Psoas muscle (tissue), 8 donors: ENCODE results near the gene CFAP20. TPM values are rescaled to one million over a fixed set of nuclear protein-coding genes. Genes with fewer than 3 reads are reported as not detected.

Experiments used
- ATAC-seq, 4 donors: fragments of 200-7000 bp; cut with Tn5 transposase; one replicate each; pipeline ENCODE4 v1.9.1; 2020; ENCODE audit warnings: moderate library complexity in 3 of 4, mild to moderate bottlenecking in 2 of 4
- DNase-seq, 2 donors: peaks; one replicate each; pipeline ENCODE4 v3.0.0-alpha.2; 2020
- H3K27ac ChIP-seq: fragments of 200-600 bp; one replicate; pipeline ENCODE4 v1.8.0; 2022
- H3K27me3 ChIP-seq, 3 donors: fragments of 200-600 bp in 1 of 3; one replicate each; pipeline versions ENCODE4 v1.6.1 to v1.8.0; 2013 to 2022; ENCODE audit warnings: low read length in 2 of 3, mild to moderate bottlenecking in 2 of 3, moderate library complexity in 1 of 3; ENCODE audit not compliant: insufficient read depth in 3 of 3
- H3K36me3 ChIP-seq, 2 donors: fragments of 200-600 bp in 1 of 2; one replicate each; pipeline versions ENCODE4 v1.6.1 to v1.8.0; 2013 to 2022; ENCODE audit warnings: low read depth in 1 of 2, mild to moderate bottlenecking in 1 of 2, moderate library complexity in 1 of 2; ENCODE audit not compliant: insufficient read depth in 1 of 2
- H3K4me1 ChIP-seq: fragments of 200-600 bp; one replicate; pipeline ENCODE4 v1.8.0; 2022
- H3K4me3 ChIP-seq: fragments of 200-600 bp; one replicate; pipeline ENCODE4 v1.8.0; 2022; ENCODE audit warnings: mild to moderate bottlenecking
- H3K9me3 ChIP-seq: fragments of 200-600 bp; one replicate; pipeline ENCODE4 v1.8.0; 2022
- CTCF ChIP-seq: fragments of 200-600 bp; IDR thresholded peaks from one replicate; pipeline ENCODE4 v1.8.0; 2022; ENCODE audit warnings: antibody characterized with exemption
- WGBS, 3 donors: extraction: QIAGEN DNeasy Blood & Tissue Kit; methylation state at CpG; one replicate each; pipeline versions ENCODE4 v1.1.6 to v1.1.7; 2013; 5-methylcytosine and 5-hydroxymethylcytosine counted together
- intact Hi-C, 2 donors: fragments of 100-400 bp; cut with DNase I; formaldehyde crosslinking; loops; one replicate each; pipeline versions ENCODE4 v1.11.0 to v1.14.2; 2022
- long read RNA-seq, 2 donors: library from polyadenylated mRNA; unstranded; transcript quantifications; one replicate each; pipeline ENCODE4 v2.0.0, GENCODE V29; 2021
- polyA plus RNA-seq, 3 donors: library from polyadenylated mRNA; stranded (reverse); fragments of 200-250 nt; gene quantifications; one replicate each; pipeline ENCODE4 v1.2.3, GENCODE V29; 2013
- total RNA-seq, 4 donors: library from RNA; stranded (reverse); fragmentation: NEBNext Ultra II Directional in 2 of 4; extraction: Animal tissue kit (Norgen Biotek cat#: 25700) in 2 of 4; gene quantifications; one replicate each; pipeline versions ENCODE4 v1.2.1 to v1.2.4, GENCODE V29; 2021 to 2023
- donor health status: healthy with polysubstance abuse.
- donor health status: DM: no; HTN: no; CAD: no; lungs with moderate emphysema.
- donor health status: Bipolar disorder and iron deficiency.
- donor health status: healthy.
- donor health status: DM: yes; HTN: yes; CAD: no.
- donor health status: DM: no; HTN: no; CAD: no.
- donor health status: DM: no; HTN: no; CAD: no.
- donor health status: DM: yes; HTN: yes; CAD: no.

The CFAP20 gene
- 10 to 100 TPM in 1 of 4 donors, 1 to 10 TPM in 3; 5.6 to 11.5 (median 8.6) TPM for total RNA-seq
- polyA plus RNA-seq: 10 to 100 TPM in 2 of 3 donors, 1 to 10 TPM in 1; 7.0 to 22.0 (median 15.4) TPM
- long read RNA-seq, donor 1, transcript CFAP20-201 (6 exons, 1,354 nt): major isoform, 9 of 10 reads
- long read RNA-seq, donor 1, partial matches to known transcripts: 0 of 10 reads
- long read RNA-seq, donor 1, other reads (novel, unspliced or antisense): 1 of 10 reads
- long read RNA-seq, donor 2, transcript CFAP20-201 (6 exons, 1,354 nt): major isoform, 9 of 10 reads
- long read RNA-seq, donor 2, partial matches to known transcripts: 0 of 10 reads
- long read RNA-seq, donor 2, other reads (novel, unspliced or antisense): 1 of 10 reads

GRCh38 chr16:58129097-58129936 lies at the start of gene CFAP20:
CFAP20 (minus strand) TSS chr16:58129381; CDS start chr16:58129115, 266 bp downstream.
- Histone ChIP-seq H3K27me3 (no peaks in the 10 kb centered on the region), H3K4me3 (peak within 1 kb of the TSS; percentile 86), H3K9me3 (no peaks in the 10 kb centered on the region), H3K27ac (peak within 1 kb of the TSS; percentile 86), H3K36me3 (no peaks in the 10 kb centered on the region), H3K4me1 (peaks cover 29% of the 10 kb centered on the region)
- peak; percentile 98 to 99 (median 98) for ATAC-seq
- intact Hi-C loops: loop anchor here in 1 of 2 donors (5.0 to 10.0 kb wide), 2 partner anchors 235 to 317 kb away; no protein-coding TSS in a partner anchor
- DNase-seq: peak; percentile 99
- TF ChIP-seq CTCF: no peak
- 2% methylated on average over 70 of the region's 70 CpGs for WGBS, 3 donors

- WGBS, 3 donors: 69 to 84% (median 74%) methylated on average over 1 of the region's 1 CpG
- H3K27me3 ChIP-seq: no peaks in the 10 kb centered on the region
- intact Hi-C loops: no loop called here
- H3K4me1 ChIP-seq: no peaks in the 10 kb centered on the region
- no peak overlapping the region for H3K27ac ChIP-seq
- ATAC-seq (no peak), DNase-seq (no peak)
- peaks cover 0 to 60% of the 10 kb centered on the region in 2 donors for H3K36me3 ChIP-seq
- no peak overlapping the region for H3K4me3 ChIP-seq
- H3K9me3 ChIP-seq: no peaks in the 10 kb centered on the region
- TF ChIP-seq CTCF: no peak
These were observed 48.2 kb upstream of the CFAP20 start for GRCh38 chr16:58177353-58177710.

- no peaks in the 10 kb centered on the region for H3K4me1 ChIP-seq
- H3K27ac ChIP-seq: no peak overlapping the region
- peaks cover 0 to 61% of the 10 kb centered on the region in 2 donors for H3K36me3 ChIP-seq
- ATAC-seq: peak in 2 of 4 donors; percentile 19 to 44
- no peaks in the 10 kb centered on the region for H3K27me3 ChIP-seq
- 78 to 83% (median 80%) methylated on average over 5 of the region's 5 CpGs for WGBS, 3 donors
- no peak for TF ChIP-seq CTCF
- no peak overlapping the region for H3K4me3 ChIP-seq
- H3K9me3 ChIP-seq: no peaks in the 10 kb centered on the region
- intact Hi-C loops: no loop called here
- no peak for DNase-seq
These were observed 47.6 kb upstream of the CFAP20 start for GRCh38 chr16:58176608-58177352.

- H3K4me3 ChIP-seq: no peak overlapping the region
- intact Hi-C loops: no loop called here
- no peak for ATAC-seq
- H3K27ac ChIP-seq: no peak overlapping the region
- no peak for DNase-seq
- no peaks in the 10 kb centered on the region for H3K4me1 ChIP-seq
- no peaks in the 10 kb centered on the region for H3K27me3 ChIP-seq
- H3K36me3 ChIP-seq: peaks cover 24 to 92% of the 10 kb centered on the region in 2 donors
- TF ChIP-seq CTCF: no peak
- H3K9me3 ChIP-seq: no peaks in the 10 kb centered on the region
- 98 to 100% (median 99%) methylated on average over 2 of the region's 2 CpGs for WGBS, 3 donors
These were observed 41.0 kb upstream of the CFAP20 start for GRCh38 chr16:58170223-58170622.
